IPS-20b (cell line): Measurements from ENCODE around the gene C9orf50.
"Not testable (repeated sequence)": the region's sequence is repeated elsewhere in the genome, so short reads cannot be mapped to it uniquely, and the experiment has no call there.

Experiments
- H3K27ac ChIP-seq: one replicate; pipeline ENCODE4 v1.5.1; 2013; ENCODE audit warnings: low read length
- H3K27me3 ChIP-seq: 2 replicates; pipeline ENCODE4 v1.6.1; 2013; ENCODE audit warnings: mild to moderate bottlenecking, low read length, inconsistent platforms; ENCODE audit not compliant: insufficient read depth
- H3K36me3 ChIP-seq: 2 replicates; pipeline ENCODE4 v1.6.1; 2013; ENCODE audit warnings: low read depth, mild to moderate bottlenecking, inconsistent platforms, low read length, moderate library complexity; ENCODE audit not compliant: insufficient read depth
- H3K4me1 ChIP-seq: 2 replicates; pipeline ENCODE4 v1.6.1; 2013; ENCODE audit warnings: mild to moderate bottlenecking, control low read depth, inconsistent platforms, low read length, moderate library complexity; ENCODE audit not compliant: insufficient read depth
- H3K4me3 ChIP-seq: 2 replicates; pipeline ENCODE4 v1.5.1; 2013; ENCODE audit warnings: mild to moderate bottlenecking, low read length, inconsistent platforms
- H3K9ac ChIP-seq: 2 replicates; pipeline ENCODE4 v1.6.1; 2013; ENCODE audit warnings: low read depth, mild to moderate bottlenecking, inconsistent platforms, low read length, moderate library complexity
- H3K9me3 ChIP-seq: 2 replicates; pipeline ENCODE4 v1.6.1; 2013; ENCODE audit warnings: mild to moderate bottlenecking, low read depth, low read length, inconsistent platforms; ENCODE audit not compliant: insufficient read depth

C9orf50 gene

GRCh38 chr9:129637102-129637501, 16.2 kb upstream of the C9orf50 start:
- Histone ChIP-seq H3K27ac (no peak overlapping the region), H3K36me3 (peaks cover 66% of the 10 kb centered on the region), H3K9ac (no peak overlapping the region), H3K27me3 (no peaks in the 10 kb centered on the region), H3K9me3 (no peaks in the 10 kb centered on the region), H3K4me3 (no peak overlapping the region), H3K4me1 (no peaks in the 10 kb centered on the region)

GRCh38 chr9:129636343-129636742, 15.4 kb upstream of the C9orf50 start:
- not testable (repeated sequence) for H3K27me3 ChIP-seq, H3K4me3 ChIP-seq, H3K9ac ChIP-seq, H3K9me3 ChIP-seq, H3K4me1 ChIP-seq, H3K27ac ChIP-seq
- peaks cover 70% of the 10 kb centered on the region for H3K36me3 ChIP-seq

GRCh38 chr9:129635099-129636065, 14.5 kb upstream of the C9orf50 start:
- Histone ChIP-seq H3K9ac (no peak overlapping the region), H3K27ac (no peak overlapping the region)

GRCh38 chr9:129633848-129634247, 12.9 kb upstream of the C9orf50 start:
- no peak overlapping the region for H3K9ac ChIP-seq
- no peak overlapping the region for H3K4me3 ChIP-seq
- no peaks in the 10 kb centered on the region for H3K9me3 ChIP-seq
- H3K4me1 ChIP-seq: no peaks in the 10 kb centered on the region
- H3K36me3 ChIP-seq: peaks cover 70% of the 10 kb centered on the region
- no peaks in the 10 kb centered on the region for H3K27me3 ChIP-seq
- H3K27ac ChIP-seq: no peak overlapping the region

More at GRCh38 chr9:129635099-129636065, 14.5 kb upstream of the C9orf50 start:
- Histone ChIP-seq H3K4me1 (no peaks in the 10 kb centered on the region), H3K36me3 (peaks cover 72% of the 10 kb centered on the region), H3K9me3 (no peaks in the 10 kb centered on the region), H3K4me3 (no peak overlapping the region), H3K27me3 (no peaks in the 10 kb centered on the region)

GRCh38 chr9:129633207-129633606, 12.3 kb upstream of the C9orf50 start:
- H3K27me3 ChIP-seq: no peaks in the 10 kb centered on the region
- no peak overlapping the region for H3K4me3 ChIP-seq
- H3K4me1 ChIP-seq: no peaks in the 10 kb centered on the region
- H3K27ac ChIP-seq: no peak overlapping the region
- no peaks in the 10 kb centered on the region for H3K9me3 ChIP-seq
- H3K36me3 ChIP-seq: peaks cover 70% of the 10 kb centered on the region
- no peak overlapping the region for H3K9ac ChIP-seq

- Histone ChIP-seq H3K36me3 (peaks cover 70% of the 10 kb centered on the region), H3K4me3 (no peak overlapping the region), H3K27ac (no peak overlapping the region), H3K9me3 (no peaks in the 10 kb centered on the region), H3K27me3 (no peaks in the 10 kb centered on the region), H3K9ac (no peak overlapping the region), H3K4me1 (peaks cover 5% of the 10 kb centered on the region)
These were observed 11.6 kb upstream of the C9orf50 start for GRCh38 chr9:129632460-129632859.

GRCh38 chr9:129631674-129632129, 10.8 kb upstream of the C9orf50 start:
- no peaks in the 10 kb centered on the region for H3K27me3 ChIP-seq
- no peak overlapping the region for H3K4me3 ChIP-seq
- no peaks in the 10 kb centered on the region for H3K9me3 ChIP-seq
- H3K9ac ChIP-seq: no peak overlapping the region
- H3K27ac ChIP-seq: no peak overlapping the region
- peaks cover 64% of the 10 kb centered on the region for H3K36me3 ChIP-seq
- H3K4me1 ChIP-seq: peaks cover 12% of the 10 kb centered on the region

GRCh38 chr9:129630967-129631673, 10.2 kb upstream of the C9orf50 start:
- Histone ChIP-seq H3K4me3 (no peak overlapping the region), H3K27ac (no peak overlapping the region), H3K9me3 (no peaks in the 10 kb centered on the region), H3K4me1 (peaks cover 12% of the 10 kb centered on the region), H3K36me3 (peaks cover 60% of the 10 kb centered on the region), H3K27me3 (no peaks in the 10 kb centered on the region), H3K9ac (no peak overlapping the region)

GRCh38 chr9:129629251-129629820, 8.4 kb upstream of the C9orf50 start:
- Histone ChIP-seq H3K4me1 (peaks cover 12% of the 10 kb centered on the region), H3K4me3 (no peak overlapping the region), H3K36me3 (peaks cover 44% of the 10 kb centered on the region), H3K27me3 (no peaks in the 10 kb centered on the region), H3K27ac (no peak overlapping the region), H3K9ac (no peak overlapping the region), H3K9me3 (no peaks in the 10 kb centered on the region)

GRCh38 chr9:129628709-129629108, 7.8 kb upstream of the C9orf50 start:
- Histone ChIP-seq H3K27ac (no peak overlapping the region), H3K4me1 (peaks cover 12% of the 10 kb centered on the region), H3K27me3 (no peaks in the 10 kb centered on the region), H3K9me3 (no peaks in the 10 kb centered on the region), H3K9ac (no peak overlapping the region), H3K4me3 (no peak overlapping the region), H3K36me3 (peaks cover 38% of the 10 kb centered on the region)

GRCh38 chr9:129627556-129628440, 6.9 kb upstream of the C9orf50 start:
- H3K9ac ChIP-seq: peak overlapping the region; percentile 90; the same call in 1 of the 2 replicates
- peak overlapping the region; percentile 85; the same call in 1 of the 2 replicates for H3K4me3 ChIP-seq
- H3K36me3 ChIP-seq: peaks cover 29% of the 10 kb centered on the region
- no peak overlapping the region for H3K27ac ChIP-seq
- H3K27me3 ChIP-seq: no peaks in the 10 kb centered on the region
- no peaks in the 10 kb centered on the region for H3K9me3 ChIP-seq
- H3K4me1 ChIP-seq: peaks cover 12% of the 10 kb centered on the region
